Measurements from ENCODE around the gene HDAC2.

The HDAC2 gene

DNA sequence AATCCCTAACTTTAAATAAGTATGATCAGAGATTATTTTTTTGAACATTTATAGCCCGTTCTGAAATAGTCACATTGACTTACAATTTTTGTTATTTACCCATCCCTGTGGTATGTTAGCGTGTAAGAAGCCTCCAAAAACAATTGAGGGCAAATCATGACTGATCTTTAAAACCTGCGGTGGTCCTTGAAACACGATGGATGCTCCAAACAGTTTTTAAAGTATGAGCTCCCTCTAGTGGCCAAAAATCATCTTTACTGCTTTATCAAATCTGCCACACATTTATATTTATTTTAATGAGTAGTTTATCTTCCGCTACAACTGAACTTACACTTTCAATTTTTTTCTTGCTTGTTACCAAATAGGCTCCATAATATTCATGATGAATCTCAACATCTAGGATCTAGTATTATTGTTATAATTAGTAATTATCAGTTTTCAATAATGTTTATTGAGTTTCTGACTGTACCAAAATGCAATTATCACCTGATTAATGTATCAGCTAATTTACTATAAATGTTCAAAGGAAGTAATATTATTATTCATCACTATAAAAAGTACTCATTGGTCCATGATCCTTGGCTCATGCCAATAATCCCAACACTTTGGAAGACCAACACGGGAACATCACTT, 61.6 kb downstream of the HDAC2 start:
- peak; percentile 83 for DNase-seq

DNA sequence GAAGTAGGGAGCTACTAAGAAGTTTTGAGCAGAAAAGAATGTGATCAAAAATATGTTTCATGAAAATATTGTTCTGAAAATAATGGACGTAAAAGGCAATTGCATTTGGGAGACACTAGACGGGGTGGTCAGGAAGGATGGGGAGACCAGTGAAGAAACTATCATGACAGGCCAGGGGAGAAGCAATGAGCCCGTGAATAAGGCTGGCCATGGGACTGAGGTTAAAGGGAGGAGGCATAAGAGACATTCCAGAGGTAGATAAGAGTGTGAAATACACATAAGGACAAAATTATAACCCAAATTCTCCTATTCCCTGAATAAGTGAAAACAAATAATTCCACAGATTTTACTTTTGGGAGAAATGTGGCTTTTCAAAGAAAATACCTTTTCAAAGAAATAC, 62.1 kb downstream of the HDAC2 start:
- no peak for DNase-seq

- DNase-seq: no peak
Measured at GRCh38 chr6:113907102-113907815, 63.7 kb downstream of the HDAC2 start.

DNA sequence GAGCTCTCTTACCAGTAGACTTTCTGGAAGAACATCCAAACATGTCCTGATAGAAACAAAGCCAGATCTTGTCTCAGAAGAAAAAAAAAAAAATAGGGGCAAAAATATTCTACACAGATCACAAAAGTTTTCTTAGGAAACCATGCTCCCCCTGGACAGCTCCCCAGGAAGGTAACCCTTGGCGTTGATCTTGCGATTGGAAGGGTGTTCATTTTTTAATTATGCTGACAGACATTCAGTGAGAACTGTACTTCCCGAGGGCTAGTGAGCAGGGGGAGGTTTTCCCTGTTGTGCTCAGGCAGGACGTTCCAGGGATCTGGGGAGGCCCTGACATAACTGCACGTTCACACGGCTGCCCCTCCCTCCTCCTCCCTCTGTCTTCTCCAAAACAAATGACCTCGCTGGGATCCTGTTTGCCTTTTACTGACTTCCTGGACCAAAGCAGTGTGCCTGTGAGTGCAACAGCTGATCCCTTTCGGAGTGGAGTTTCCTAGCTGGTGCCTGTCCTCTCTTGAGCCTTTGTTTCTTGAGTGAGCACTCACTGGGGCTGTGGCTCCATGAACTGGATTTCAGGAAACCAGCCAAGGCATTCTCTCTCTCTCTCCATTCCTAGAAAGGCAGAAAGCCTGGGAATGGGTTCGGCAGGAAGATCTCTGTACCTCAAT, 67.2 kb downstream of the HDAC2 start:
- DNase-seq: peak; percentile 75

- no peak for DNase-seq
Measured at GRCh38 chr6:113901482-113901881, 69.5 kb downstream of the HDAC2 start.

- peak; percentile 42 for DNase-seq
Measured at GRCh38 chr6:113894712-113895674, 76.0 kb downstream of the HDAC2 start.

DNA sequence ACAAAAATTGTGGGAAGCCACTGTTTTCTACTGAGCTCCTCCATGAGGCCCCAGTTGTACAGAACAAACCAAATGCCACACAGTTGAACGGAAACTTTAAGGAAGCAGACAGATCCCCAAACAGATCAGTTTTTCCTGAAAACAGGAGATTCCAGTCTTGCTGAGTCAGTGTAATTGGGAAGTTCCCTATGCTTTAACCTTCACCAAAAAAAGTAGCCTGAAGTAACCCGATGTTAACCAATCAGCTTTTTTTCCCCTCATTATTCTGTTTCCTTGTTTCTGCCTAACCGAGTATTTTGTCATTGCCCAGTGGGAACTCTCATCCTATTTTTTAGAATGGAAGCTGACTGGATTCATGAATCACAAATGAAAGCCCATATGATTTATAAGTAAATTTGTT, 77.1 kb downstream of the HDAC2 start:
- peak; percentile 12 for DNase-seq

GRCh38 chr6:113893451-113893850, 77.5 kb downstream of the HDAC2 start:
- DNase-seq: no peak

GRCh38 chr6:113888956-113889630, 81.9 kb downstream of the HDAC2 start:
- no peak for DNase-seq

- DNase-seq: no peak
Measured at GRCh38 chr6:113888493-113888892, 82.5 kb downstream of the HDAC2 start.

- no peak for DNase-seq
Measured at GRCh38 chr6:113886512-113886911, 84.4 kb downstream of the HDAC2 start.

- DNase-seq: no peak
Measured at GRCh38 chr6:113884011-113884410, 86.9 kb downstream of the HDAC2 start.
